NCI-H1417 treated with DMSO at 0.1 percent for 48 hours (cell line): ENCODE measurements around the gene VWA8.
"Not testable (repeated sequence)": the region's sequence is repeated elsewhere in the genome, so short reads cannot be mapped to it uniquely, and the experiment has no call there.

ENCODE experiments used
- DNase-seq: peaks from one replicate; lab custom pipeline; 2025; lab: John Stamatoyannopoulos, UW

The VWA8 gene

DNA sequence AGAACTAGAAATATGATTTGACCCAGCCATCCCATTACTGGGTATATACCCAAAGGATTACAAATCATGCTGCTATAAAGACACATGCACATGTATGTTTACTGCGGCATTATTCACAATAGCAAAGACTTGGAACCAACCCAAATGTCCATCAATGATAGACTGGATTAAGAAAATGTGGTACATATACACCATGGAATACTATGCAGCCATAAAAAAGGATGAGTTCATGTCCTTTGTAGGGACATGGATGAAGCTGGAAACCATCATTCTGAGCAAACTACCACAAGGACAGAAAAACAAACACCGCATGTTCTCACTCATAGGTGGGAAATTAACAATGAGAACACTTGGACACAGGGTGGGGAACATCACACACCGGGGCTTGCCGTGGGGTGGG, 38.0 kb downstream of the VWA8 start:
- not testable (repeated sequence) for DNase-seq

DNA sequence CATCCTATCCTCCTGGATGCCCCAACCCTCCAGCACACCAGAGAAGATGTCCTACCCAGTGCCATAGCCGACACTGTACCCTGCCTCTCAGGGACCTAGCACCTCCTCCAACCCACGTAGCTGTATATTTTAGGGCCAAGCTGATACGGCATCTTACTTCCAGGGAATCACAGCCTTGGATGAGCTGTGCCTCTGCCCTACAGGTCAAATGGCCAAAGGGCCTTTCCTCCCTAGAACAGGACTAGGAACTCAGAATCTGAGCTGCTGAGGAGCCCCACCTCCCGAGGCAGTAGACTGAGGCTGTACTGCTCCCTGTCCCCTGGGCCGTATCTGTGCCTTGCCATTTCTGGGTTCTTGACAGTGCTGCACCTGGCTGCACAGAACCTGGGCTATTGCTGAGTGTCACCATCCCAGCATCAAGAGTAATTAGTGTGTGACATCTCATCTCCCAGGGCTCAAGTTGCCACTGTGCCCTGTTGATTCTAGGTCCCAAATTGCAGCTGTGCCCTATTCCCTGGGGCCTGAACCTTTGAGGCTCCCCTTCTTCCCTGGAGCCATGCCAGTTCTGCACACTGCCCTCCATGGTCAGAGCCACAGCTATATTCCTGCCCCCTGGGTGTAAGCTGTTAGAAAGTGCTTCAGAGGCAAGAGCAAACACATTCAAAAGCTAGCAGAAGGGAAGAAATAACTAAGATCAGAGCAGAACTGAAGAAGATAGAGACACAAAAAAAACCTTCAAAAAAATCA, 41.0 kb downstream of the VWA8 start:
- no peak for DNase-seq

DNA sequence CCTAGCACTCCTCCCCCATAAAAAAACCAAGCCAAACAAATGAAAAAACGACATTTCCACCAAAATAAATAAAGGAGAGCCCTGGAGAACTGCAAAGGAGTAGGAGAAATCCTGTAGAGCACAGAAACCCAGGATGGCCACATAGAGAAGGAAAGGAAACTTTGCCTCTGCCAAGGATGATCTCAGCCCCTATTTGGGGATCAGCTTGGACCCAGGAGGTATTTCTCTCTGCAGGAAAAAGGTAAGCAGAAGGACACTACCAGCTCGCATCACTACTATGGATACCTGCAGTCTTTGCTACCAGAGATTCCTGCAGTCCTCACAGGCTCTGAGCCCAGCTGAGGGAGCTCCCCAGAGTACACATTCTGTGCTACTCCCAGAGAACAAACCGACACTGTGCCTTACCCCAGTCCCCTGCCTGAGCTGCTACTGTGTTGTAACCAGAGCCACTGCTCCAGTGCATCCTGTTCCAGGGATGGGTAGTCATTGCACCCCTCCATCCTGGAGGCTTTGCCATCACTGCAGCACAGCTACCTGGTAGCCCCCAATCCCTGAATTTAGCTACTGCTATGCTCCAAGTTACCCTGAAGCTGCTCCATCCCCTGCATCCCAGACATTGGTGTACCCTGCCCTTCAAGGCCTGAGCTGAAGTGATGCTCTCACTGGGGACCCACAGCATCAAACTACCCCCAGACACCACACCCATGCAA, 41.7 kb downstream of the VWA8 start:
- DNase-seq: no peak

GRCh38 chr13:41917641-41918040, 43.3 kb downstream of the VWA8 start:
- no peak for DNase-seq

- no peak for DNase-seq
Measured at GRCh38 chr13:41916173-41916954, 44.5 kb downstream of the VWA8 start.

- DNase-seq: no peak
Measured at GRCh38 chr13:41915081-41915480, 45.8 kb downstream of the VWA8 start.

DNA sequence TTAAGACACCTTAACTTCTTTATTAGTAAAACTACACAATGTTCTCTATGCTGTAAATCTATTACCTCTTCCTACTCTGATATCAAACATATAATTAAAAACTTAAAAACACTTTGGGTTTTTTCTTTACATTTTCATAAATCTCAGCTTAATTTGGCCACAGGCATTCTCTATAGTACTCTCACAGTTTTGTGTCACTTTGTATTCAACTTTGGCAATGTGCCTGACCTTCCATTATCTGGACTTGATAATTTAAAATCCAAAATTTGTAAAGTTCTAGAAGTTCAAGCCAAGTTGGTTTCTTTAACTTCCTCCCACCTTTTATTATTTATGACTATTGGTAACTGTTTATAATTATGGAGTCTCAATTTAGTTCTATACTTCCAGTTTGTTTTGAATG, 46.4 kb downstream of the VWA8 start:
- DNase-seq: no peak

- DNase-seq: no peak
Measured at GRCh38 chr13:41909506-41909905, 51.4 kb downstream of the VWA8 start.

DNA sequence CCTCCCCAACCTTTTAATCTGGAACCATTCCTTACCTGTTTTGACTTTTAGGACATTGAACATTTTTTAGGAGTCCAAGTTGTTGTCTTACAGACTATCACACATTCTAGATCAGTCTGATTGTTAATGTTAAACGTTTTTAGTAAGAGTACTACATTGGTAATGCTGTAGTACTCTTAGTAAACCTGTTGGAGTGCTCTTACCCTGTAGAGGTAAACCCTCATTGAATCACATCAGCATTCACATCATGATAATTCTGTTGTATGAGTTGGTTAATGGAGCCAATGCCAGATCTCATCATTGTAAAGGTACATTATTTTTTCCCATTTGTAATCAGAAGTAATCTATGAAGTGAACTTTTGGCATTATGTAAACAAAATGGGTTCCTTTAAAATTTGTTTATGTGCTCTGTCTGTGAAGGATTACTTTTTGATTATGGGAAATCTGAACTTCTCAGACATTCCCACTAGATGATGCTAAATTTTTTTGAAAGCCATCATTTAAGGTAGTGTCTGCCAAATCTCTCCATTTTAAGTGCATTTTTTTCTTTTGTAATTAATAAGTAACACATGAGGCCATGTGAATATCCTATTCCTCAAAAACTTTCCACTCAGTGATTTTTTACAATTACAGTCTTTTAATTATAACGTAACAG, 55.2 kb downstream of the VWA8 start:
- DNase-seq: no peak

GRCh38 chr13:41900918-41901317, 60.0 kb downstream of the VWA8 start:
- no peak for DNase-seq

GRCh38 chr13:41898411-41898810, 62.5 kb downstream of the VWA8 start:
- DNase-seq: not testable (repeated sequence)

- no peak for DNase-seq
Measured at GRCh38 chr13:41897126-41897525, 63.8 kb downstream of the VWA8 start.

DNA sequence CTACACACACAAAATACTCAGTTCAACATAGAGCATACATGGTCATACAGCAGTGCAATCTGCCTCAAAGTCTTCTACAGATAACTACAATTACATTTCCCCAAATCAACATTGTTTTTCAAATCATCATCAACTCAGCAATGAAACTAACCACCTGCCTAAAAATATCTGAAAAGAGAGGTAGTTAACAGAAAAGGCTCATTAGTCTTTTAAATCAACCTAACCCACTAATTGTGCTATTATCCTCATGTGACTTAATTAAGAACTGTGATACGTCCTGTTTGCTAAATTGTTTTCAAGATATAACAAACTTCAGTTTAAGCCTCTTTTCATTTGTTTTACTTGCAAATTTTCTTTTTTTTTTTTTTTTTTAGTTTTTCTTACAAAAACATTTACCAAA, 65.4 kb downstream of the VWA8 start:
- no peak for DNase-seq

GRCh38 chr13:41891119-41891518, 69.8 kb downstream of the VWA8 start:
- DNase-seq: no peak

GRCh38 chr13:41883147-41883546, 77.8 kb downstream of the VWA8 start:
- DNase-seq: no peak

DNA sequence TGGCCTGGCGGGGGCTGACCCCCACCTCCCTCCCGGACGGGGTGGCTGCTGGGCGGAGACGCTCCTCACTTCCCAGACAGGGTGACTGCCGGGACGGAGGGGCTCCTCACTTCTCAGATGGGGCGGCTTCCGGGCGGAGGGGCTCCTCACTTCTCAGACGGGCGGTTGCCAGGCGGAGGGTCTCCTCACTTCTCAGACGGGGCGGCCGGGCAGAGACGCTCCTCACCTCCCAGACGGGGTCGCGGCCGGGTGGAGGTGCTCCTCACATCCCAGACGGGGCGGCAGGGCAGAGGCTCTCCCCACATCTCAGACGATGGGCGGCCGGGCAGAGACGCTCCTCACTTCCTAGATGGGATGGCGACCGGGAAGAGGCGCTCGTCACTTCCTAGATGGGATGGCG, 79.0 kb downstream of the VWA8 start:
- DNase-seq: not testable (repeated sequence)

- no peak for DNase-seq
Measured at GRCh38 chr13:41880966-41881365, 79.9 kb downstream of the VWA8 start.

DNA sequence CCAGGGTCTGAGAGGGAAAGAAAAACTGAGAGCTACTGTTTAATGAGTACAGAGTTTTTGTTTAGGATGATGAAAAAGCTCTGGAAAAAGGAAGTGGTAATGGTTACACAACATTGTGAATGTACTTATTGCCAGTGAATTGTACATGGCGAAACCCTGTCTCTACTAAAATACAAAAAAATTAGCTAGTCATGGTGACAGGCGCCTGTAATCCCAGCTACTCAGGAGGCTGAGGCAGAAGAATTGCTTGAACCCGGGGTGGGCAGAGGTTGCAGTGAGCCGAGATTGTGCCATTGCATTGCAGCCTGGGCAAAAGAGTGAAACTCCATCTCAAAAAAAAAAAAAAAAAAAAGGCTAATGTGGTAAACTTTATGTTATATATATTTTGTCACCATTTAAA, 96.3 kb downstream of the VWA8 start:
- DNase-seq: no peak

- DNase-seq: not testable (repeated sequence)
Measured at GRCh38 chr13:41862659-41863058, 98.2 kb downstream of the VWA8 start.

GRCh38 chr13:41859565-41859964, 101.3 kb downstream of the VWA8 start:
- DNase-seq: no peak

- DNase-seq: no peak
Measured at GRCh38 chr13:41858780-41859179, 102.1 kb downstream of the VWA8 start.

- DNase-seq: no peak
Measured at GRCh38 chr13:41854758-41855157, 106.2 kb downstream of the VWA8 start.
